Skeletal muscle tissue (tissue), 4 donors: ENCODE results near the gene LMNTD1. TPM values are rescaled to one million over a fixed set of nuclear protein-coding genes. Genes with fewer than 3 reads are reported as not detected.

Source experiments
- H3K27ac ChIP-seq: one replicate; pipeline ENCODE4 v1.7.0; 2013; ENCODE audit warnings: mild to moderate bottlenecking, low read depth, low read length, inconsistent platforms
- H3K27me3 ChIP-seq, 3 donors: one replicate each; pipeline ENCODE4 v1.7.0; 2013; ENCODE audit warnings: low read length in 3 of 3; ENCODE audit not compliant: control insufficient read depth in 3 of 3, insufficient read depth in 3 of 3
- H3K36me3 ChIP-seq, 3 donors: one replicate each; pipeline ENCODE4 v1.7.0; 2013; ENCODE audit warnings: low read length in 3 of 3; ENCODE audit not compliant: control insufficient read depth in 3 of 3, insufficient read depth in 3 of 3
- H3K4me1 ChIP-seq, 3 donors: one replicate each; pipeline ENCODE4 v1.7.0; 2013; ENCODE audit warnings: low read length in 3 of 3, mild to moderate bottlenecking in 3 of 3; ENCODE audit not compliant: control insufficient read depth in 3 of 3, insufficient read depth in 3 of 3
- H3K4me3 ChIP-seq, 3 donors: one replicate each; pipeline ENCODE4 v1.7.0; 2013; ENCODE audit warnings: low read length in 3 of 3
- H3K9ac ChIP-seq, 3 donors: one replicate each; pipeline ENCODE4 v1.7.0; 2013; ENCODE audit warnings: low read length in 3 of 3, mild to moderate bottlenecking in 3 of 3, moderate library complexity in 2 of 3, low read depth in 1 of 3
- H3K9me3 ChIP-seq, 3 donors: one replicate each; pipeline ENCODE4 v1.7.0; 2013; ENCODE audit warnings: low read length in 3 of 3; ENCODE audit not compliant: control insufficient read depth in 3 of 3
- total RNA-seq: library from RNA; depleted of rRNA; stranded (reverse); fragments of >200 nt; gene quantifications from one replicate; pipeline ENCODE4 v1.2.3, GENCODE V29; 2014
- donor health status: Osteomylitis.

Gene LMNTD1
- total RNA-seq, 1 donor from 2014 or later = 0.52 TPM

DNA sequence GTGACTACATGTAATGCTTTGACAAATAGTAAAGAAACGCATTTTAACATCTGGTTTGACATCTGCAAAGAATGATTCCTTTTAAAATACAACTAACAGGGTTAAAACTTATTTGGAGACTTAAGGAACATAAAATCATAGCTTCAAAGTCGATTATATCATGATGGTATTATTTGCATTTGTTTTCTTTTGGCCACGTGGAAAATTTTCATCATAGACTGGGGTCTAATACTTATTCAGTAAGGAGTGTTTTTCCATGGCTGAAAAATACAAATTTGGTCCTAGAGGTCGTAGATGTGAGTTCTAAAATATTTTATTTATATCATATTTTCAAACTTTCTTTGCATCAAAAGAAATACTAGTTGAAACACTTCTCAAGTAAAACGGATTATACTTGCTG is 31.5 kb upstream of the LMNTD1 start:
- Histone ChIP-seq H3K9me3 (no peaks in the 10 kb centered on the region), H3K27ac (no peak overlapping the region), H3K9ac (no peak overlapping the region), H3K36me3 (no peaks in the 10 kb centered on the region), H3K4me3 (no peak overlapping the region), H3K27me3 (no peaks in the 10 kb centered on the region), H3K4me1 (no peaks in the 10 kb centered on the region)

GRCh38 chr12:25583545-25583944 is 30.5 kb upstream of the LMNTD1 start:
- Histone ChIP-seq H3K4me1 (no peaks in the 10 kb centered on the region), H3K27ac (no peak overlapping the region), H3K4me3 (no peak overlapping the region), H3K36me3 (no peaks in the 10 kb centered on the region), H3K9ac (no peak overlapping the region), H3K27me3 (no peaks in the 10 kb centered on the region), H3K9me3 (no peaks in the 10 kb centered on the region)

GRCh38 chr12:25581067-25581466 is 28.0 kb upstream of the LMNTD1 start:
- no peaks in the 10 kb centered on the region for H3K27me3 ChIP-seq
- no peaks in the 10 kb centered on the region for H3K4me1 ChIP-seq
- no peaks in the 10 kb centered on the region for H3K9me3 ChIP-seq
- H3K36me3 ChIP-seq = no peaks in the 10 kb centered on the region
- H3K4me3 ChIP-seq = no peak overlapping the region
- no peak overlapping the region for H3K9ac ChIP-seq
- H3K27ac ChIP-seq = no peak overlapping the region

DNA sequence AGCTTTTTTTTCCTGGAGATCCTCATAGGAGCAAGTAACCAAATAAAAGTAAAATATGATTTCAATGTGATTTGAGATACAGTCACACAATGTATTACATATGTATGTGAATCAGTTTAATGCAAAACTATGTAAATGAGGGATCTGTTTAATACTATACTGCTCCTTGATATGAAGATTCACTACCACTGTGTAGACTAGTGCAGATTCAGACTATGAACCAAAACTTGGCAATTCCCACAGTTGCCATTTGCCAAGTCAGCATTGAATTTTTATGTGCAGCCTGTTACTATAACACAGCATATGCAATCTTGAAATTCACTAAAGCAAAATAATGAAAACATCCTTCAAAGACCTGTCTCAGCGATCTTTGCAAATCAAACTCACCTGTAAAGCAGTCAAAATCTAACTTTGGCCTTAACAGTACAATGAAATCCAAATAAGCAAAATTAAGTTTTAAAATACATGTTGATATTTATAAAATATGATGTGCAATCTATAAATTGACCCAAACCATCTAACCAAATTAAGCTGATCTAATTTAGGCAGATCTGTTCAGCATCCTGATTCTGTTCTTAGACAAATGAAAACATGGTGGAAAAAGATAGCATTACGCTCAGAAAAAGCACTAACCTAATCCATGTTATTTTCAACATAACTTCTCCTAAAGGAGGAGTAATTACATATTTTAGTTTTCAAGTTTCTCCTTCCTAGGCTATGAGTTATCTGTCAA is 25.5 kb upstream of the LMNTD1 start:
- no peaks in the 10 kb centered on the region for H3K9me3 ChIP-seq
- no peak overlapping the region for H3K27ac ChIP-seq
- H3K9ac ChIP-seq = no peak overlapping the region
- no peak overlapping the region for H3K4me3 ChIP-seq
- H3K4me1 ChIP-seq = no peaks in the 10 kb centered on the region
- H3K36me3 ChIP-seq = no peaks in the 10 kb centered on the region
- H3K27me3 ChIP-seq = no peaks in the 10 kb centered on the region

- Histone ChIP-seq H3K27ac (no peak overlapping the region), H3K9me3 (no peaks in the 10 kb centered on the region), H3K27me3 (no peaks in the 10 kb centered on the region), H3K36me3 (no peaks in the 10 kb centered on the region), H3K9ac (no peak overlapping the region), H3K4me3 (no peak overlapping the region), H3K4me1 (no peaks in the 10 kb centered on the region)
Observed at GRCh38 chr12:25574761-25575160, 21.7 kb upstream of the LMNTD1 start.

DNA sequence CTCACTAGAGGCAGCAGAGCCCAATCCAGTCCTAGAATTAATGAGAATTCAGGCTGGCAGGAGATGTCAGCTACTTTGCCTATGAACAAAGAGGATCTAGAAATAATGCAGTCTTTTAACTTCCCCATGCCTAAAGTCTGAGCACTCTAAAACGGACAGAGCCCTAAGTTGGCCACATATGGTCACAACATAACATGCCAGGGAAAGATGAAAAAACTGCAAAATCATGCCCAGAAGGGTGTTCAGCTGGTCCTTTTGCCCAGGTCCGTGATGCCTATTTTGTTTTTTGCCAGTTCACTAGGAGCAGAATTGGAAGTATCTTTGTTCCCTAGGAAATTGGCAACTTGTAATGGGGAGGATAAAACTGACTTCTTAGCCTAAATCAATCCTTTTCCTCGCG is 20.3 kb upstream of the LMNTD1 start:
- Histone ChIP-seq H3K27ac (no peak overlapping the region), H3K9me3 (no peaks in the 10 kb centered on the region), H3K4me3 (no peak overlapping the region), H3K9ac (no peak overlapping the region), H3K4me1 (no peaks in the 10 kb centered on the region), H3K27me3 (no peaks in the 10 kb centered on the region), H3K36me3 (no peaks in the 10 kb centered on the region)

- Histone ChIP-seq H3K4me1 (no peaks in the 10 kb centered on the region), H3K27me3 (no peaks in the 10 kb centered on the region), H3K27ac (no peak overlapping the region), H3K9me3 (no peaks in the 10 kb centered on the region), H3K36me3 (no peaks in the 10 kb centered on the region), H3K4me3 (no peak overlapping the region), H3K9ac (no peak overlapping the region)
Observed at GRCh38 chr12:25570418-25570817, 17.3 kb upstream of the LMNTD1 start.

- no peaks in the 10 kb centered on the region for H3K27me3 ChIP-seq
- H3K9me3 ChIP-seq = no peaks in the 10 kb centered on the region
- no peak overlapping the region for H3K9ac ChIP-seq
- no peak overlapping the region for H3K4me3 ChIP-seq
- H3K27ac ChIP-seq = no peak overlapping the region
- no peaks in the 10 kb centered on the region for H3K4me1 ChIP-seq
- no peaks in the 10 kb centered on the region for H3K36me3 ChIP-seq
Observed at GRCh38 chr12:25566202-25566949, 13.3 kb upstream of the LMNTD1 start.

- no peak overlapping the region for H3K4me3 ChIP-seq
- no peak overlapping the region for H3K27ac ChIP-seq
- H3K36me3 ChIP-seq = no peaks in the 10 kb centered on the region
- H3K9ac ChIP-seq = no peak overlapping the region
- H3K4me1 ChIP-seq = no peaks in the 10 kb centered on the region
- no peaks in the 10 kb centered on the region for H3K27me3 ChIP-seq
- no peaks in the 10 kb centered on the region for H3K9me3 ChIP-seq
Observed at GRCh38 chr12:25558586-25558985, 5.5 kb upstream of the LMNTD1 start.

DNA sequence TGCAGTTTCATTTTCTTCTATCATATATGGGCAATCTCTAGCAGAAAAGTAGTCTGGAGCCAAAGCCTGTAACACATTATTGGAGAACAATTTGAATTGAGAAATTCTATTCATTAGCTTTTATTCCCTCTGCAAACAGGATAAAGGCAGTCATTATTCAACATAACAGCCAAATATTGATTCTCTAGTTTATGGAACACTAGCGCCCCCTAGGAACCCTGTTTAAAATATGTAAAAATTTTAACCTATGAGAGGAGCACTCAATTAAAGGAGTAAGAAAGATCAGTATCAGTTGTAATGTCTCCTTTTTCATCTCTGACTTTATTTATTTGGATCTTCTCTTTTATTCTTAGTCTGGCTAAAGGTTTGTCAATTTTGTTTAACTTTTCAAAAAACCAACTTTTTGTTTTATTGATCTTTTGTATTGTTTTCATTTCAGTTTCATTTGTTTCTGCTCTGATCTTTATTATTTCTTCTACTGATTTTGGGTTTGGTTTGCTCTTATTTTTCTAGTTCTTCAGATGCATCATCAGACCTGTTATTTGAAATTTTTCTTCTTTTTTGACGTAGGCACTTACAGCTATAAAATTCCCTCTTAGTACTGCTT is 4.8 kb upstream of the LMNTD1 start:
- Histone ChIP-seq H3K4me3 (no peak overlapping the region), H3K4me1 (no peaks in the 10 kb centered on the region), H3K27ac (no peak overlapping the region), H3K27me3 (no peaks in the 10 kb centered on the region), H3K9ac (no peak overlapping the region), H3K36me3 (no peaks in the 10 kb centered on the region), H3K9me3 (no peaks in the 10 kb centered on the region)
